ENCODE results near the gene MYADML2. TPM values are rescaled to one million over a fixed set of nuclear protein-coding genes. Genes with fewer than 3 reads are reported as not detected.

The MYADML2 gene
- total RNA-seq = not detected in 2 replicates

DNA sequence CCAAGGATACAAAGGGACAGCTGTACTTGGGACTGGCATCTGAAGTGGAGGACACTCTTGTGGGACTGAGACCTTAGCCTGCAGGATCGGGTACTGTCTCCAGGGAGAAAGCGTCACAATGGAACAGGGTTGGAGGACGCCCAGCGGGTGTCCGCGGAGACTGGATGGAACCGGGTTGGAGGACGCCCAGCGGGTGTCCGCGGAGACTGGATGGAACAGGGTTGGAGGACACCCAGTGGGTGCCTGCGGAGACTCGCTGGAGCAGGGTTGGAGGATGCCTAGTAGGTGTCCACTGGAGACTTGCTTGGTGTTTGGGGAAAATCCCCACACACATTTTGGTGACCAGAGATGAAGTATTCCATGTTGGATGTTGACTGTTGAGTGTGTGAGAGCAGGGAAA, at the start of gene MYADML2:
MYADML2 (minus strand) TSS at position 45 of the 400 bp plus-strand sequence. CDS start 5,492 bp downstream, outside the sequence.

DNA sequence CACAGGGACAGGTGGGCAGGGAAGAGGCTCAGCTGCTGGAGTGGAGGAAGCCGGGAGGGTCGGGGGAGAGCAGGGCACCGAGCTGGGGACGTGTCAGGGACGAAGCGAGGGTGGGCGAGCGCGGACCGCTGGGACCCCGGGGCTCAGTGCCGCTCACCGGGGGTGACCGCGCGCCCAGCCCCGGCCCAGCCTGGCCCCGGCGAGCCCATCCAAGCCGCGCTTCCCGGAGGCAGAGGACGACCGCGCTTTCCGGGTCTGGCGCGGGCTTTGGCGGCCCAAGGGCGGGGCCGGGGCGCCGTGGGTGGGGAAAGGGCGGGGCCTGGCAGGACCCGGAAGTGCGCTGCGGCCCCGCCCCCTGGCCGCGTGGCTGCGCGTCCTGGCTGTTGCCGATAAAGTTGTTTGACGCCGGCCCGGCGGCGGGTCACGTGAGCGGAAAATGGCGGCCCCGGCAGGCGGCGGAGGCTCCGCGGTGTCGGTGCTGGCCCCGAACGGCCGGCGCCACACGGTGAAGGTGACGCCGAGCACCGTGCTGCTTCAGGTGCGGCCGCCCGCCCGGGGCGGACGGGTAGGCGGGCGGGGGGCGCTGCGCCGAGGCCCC, 30.3 kb upstream of the MYADML2 start, which contains the start of gene ASPSCR1:
ASPSCR1 (plus strand) TSS at position 419 of the 598 bp plus-strand sequence; CDS start at position 437, 18 bp downstream.

GRCh38 chr17:81961087-81961511, 14.1 kb upstream of the MYADML2 start, which contains the start of gene NOTUM:
Gene NOTUM (minus strand): TSS chr17:81961187. CDS start chr17:81960909, 278 bp downstream.

DNA sequence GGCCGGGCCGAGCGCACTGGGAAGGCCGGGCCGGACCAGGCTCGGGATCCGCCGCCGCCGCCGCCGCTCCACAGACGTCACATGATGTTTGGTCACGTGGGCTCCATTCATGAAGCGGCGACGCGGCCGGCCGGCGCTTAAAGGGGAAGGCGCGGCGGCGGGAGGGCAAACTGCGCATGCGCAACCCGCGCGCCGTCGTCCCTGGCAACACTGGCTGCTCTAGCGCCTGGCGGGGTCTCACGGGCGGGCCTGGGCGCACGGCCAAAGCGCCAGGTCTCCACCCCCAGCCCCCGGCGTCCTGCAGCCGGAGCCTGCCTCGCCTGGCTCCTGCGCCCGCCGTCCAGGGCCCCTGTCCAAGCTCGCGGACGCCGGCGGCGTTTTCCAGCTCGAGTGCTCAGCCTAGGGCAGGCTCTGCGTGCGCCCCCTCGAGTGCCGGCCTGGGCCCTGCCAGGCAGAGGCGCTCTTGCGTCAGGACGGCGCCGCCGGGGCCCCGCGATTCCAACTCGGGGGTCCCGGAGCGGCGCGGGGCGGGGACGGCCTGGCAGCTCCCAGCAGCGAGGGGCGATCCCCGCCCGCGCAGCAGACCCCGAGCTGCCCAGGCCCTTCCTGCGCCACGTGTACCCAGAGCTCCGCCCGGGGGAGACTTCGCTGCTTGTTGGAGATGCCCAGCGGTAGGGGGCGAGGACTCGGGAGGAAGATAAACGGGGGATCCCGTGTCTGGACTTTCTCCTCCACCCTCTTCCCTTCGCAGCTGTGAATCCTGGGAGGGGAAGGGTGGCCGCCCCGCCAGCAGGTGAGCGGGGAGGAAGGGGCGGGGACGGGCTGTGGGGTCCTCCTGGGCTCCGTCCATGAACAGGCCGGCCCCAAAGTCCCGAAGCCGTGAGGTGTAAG, 19.1 kb downstream of the MYADML2 start, which contains the start of gene MAFG:
MAFG (minus strand) TSS at position 83 of the 891 bp plus-strand sequence. CDS start 4,550 bp downstream, outside the sequence.

DNA sequence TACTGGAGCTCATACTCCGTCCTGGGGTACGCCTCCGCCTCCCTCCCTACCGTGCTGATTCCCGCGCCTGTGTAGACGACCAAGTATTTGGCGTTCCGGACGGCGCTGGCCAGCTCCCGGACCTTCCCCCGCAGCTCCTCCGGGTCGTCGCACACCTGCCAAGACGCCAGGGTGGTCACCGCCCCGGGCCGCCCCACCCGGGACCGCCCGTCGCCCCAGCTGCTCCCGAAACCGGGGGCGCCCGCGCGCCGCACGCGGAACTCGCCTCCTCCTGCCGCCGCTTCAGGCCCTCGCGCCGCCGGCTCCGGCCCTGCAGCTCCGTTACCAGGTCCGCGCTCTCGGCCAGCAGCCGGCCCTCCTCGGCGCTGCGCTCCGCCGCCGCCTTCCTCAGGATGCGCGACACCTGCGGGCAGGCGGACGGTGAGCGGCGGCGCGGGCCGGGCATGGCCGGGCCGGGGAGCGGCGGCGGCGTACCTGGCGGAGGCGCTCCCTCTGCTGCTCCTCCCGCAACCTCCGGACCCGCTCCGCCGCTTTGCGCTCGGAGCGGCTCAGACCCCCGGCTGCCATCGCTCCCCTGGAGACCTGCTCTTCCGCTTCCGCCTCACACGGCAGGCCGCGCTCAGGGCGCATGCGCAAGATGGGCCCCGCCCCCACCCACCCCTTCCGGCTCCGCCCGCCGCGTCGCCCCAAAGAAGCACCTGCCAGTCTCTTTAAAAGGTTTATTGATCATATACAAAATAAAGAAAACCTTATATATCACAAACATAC, 29.3 kb downstream of the MYADML2 start, which contains the start of gene SIRT7:
SIRT7 (minus strand) TSS at position 612 of the 768 bp plus-strand sequence; CDS start at position 567, 45 bp downstream.

GRCh38 chr17:81911277-81911961, 35.6 kb downstream of the MYADML2 start, which contains the start of gene PCYT2:
Gene PCYT2 (minus strand): TSS chr17:81911399. CDS start chr17:81911355, 44 bp downstream.

GRCh38 chr17:81902023-81902652, 44.9 kb downstream of the MYADML2 start, which contains the start of gene NPB:
Gene NPB (plus strand): TSS chr17:81902238. CDS start chr17:81902278, 40 bp downstream.

Other genes starting within 250 kb of the MYADML2 start
- 86.6 and 220 TPM in 2 replicates for gene MRPL12, start 243.9 kb downstream of the MYADML2 start, total RNA-seq
- 23.2 and 55.6 TPM in 2 replicates for gene SLC25A10, start 234.9 kb downstream of the MYADML2 start, total RNA-seq
- gene GCGR, start 143.1 kb downstream of the MYADML2 start, total RNA-seq = 0.63 TPM in 1 of 2 replicates, not detected in the other
- 125 and 143 TPM in 2 replicates for gene MCRIP1, start 113.9 kb downstream of the MYADML2 start, total RNA-seq
- gene PPP1R27, start 112.2 kb downstream of the MYADML2 start, total RNA-seq = not detected in 2 replicates
- gene P4HB, start 86.7 kb downstream of the MYADML2 start, total RNA-seq = 811 and 1,110 TPM in 2 replicates
- 386 and 596 TPM in 2 replicates for gene ARHGDIA, start 75.9 kb downstream of the MYADML2 start, total RNA-seq
- 102 and 252 TPM in 2 replicates for gene ALYREF, start 55.6 kb downstream of the MYADML2 start, total RNA-seq
- 147 and 222 TPM in 2 replicates for gene ANAPC11, start 55.5 kb downstream of the MYADML2 start, total RNA-seq
- 3.6 and 5.2 TPM in 2 replicates for gene NPB, start 45.0 kb downstream of the MYADML2 start, total RNA-seq
- 40.7 and 71.9 TPM in 2 replicates for gene PCYT2, start 35.8 kb downstream of the MYADML2 start, total RNA-seq
- 15.2 and 18.5 TPM in 2 replicates for gene SIRT7, start 29.1 kb downstream of the MYADML2 start, total RNA-seq
- 14.3 and 18.4 TPM in 2 replicates for gene MAFG, start 19.5 kb downstream of the MYADML2 start, total RNA-seq
- gene PYCR1, start 9.9 kb downstream of the MYADML2 start, total RNA-seq = 104 and 162 TPM in 2 replicates
- 0.38 TPM in 1 of 2 replicates, not detected in the other for gene NOTUM, start 14.0 kb upstream of the MYADML2 start, total RNA-seq
- gene ASPSCR1, start 30.4 kb upstream of the MYADML2 start, total RNA-seq = 25.1 and 30.4 TPM in 2 replicates
- 33.2 and 170 TPM in 2 replicates for gene CENPX, start 75.6 kb upstream of the MYADML2 start, total RNA-seq
- 17.0 and 33.1 TPM in 2 replicates for gene LRRC45, start 76.1 kb upstream of the MYADML2 start, total RNA-seq
- 66.7 and 82.3 TPM in 2 replicates for gene RAC3, start 84.4 kb upstream of the MYADML2 start, total RNA-seq
- 105 and 113 TPM in 2 replicates for gene DCXR, start 90.5 kb upstream of the MYADML2 start, total RNA-seq
- gene RFNG, start 104.6 kb upstream of the MYADML2 start, total RNA-seq = 61.9 and 89.5 TPM in 2 replicates
- gene GPS1, start 104.7 kb upstream of the MYADML2 start, total RNA-seq = 149 and 212 TPM in 2 replicates
- gene DUS1L, start 118.6 kb upstream of the MYADML2 start, total RNA-seq = 74.9 and 101 TPM in 2 replicates
- gene FASN, start 151.0 kb upstream of the MYADML2 start, total RNA-seq = 229 and 345 TPM in 2 replicates

All from mesangial cell (primary cell).